ENCODE results near the gene DOCK10.
A peak's percentile ranks its signal among the peaks of the same experiment; 100 is the strongest.
"Not testable (repeated sequence)": the region's sequence is repeated elsewhere in the genome, so short reads cannot be mapped to it uniquely, and the experiment has no call there.

Gene DOCK10

GRCh38 chr2:224946895-224947294 lies 95.4 kb downstream of the DOCK10 start:
- no peak for DNase-seq (ENCODE audit: low spot score)

GRCh38 chr2:224944707-224945547 lies 97.3 kb downstream of the DOCK10 start:
- no peak for DNase-seq (ENCODE audit: low spot score)

GRCh38 chr2:224943601-224944041 lies 98.6 kb downstream of the DOCK10 start:
- DNase-seq (ENCODE audit: low spot score), result not testable (repeated sequence)

GRCh38 chr2:224941960-224942359 lies 100.3 kb downstream of the DOCK10 start:
- no peak for DNase-seq (ENCODE audit: low spot score)

- no peak for DNase-seq (ENCODE audit: low spot score)
Measured at GRCh38 chr2:224940618-224941017, 101.7 kb downstream of the DOCK10 start.

GRCh38 chr2:224938651-224939182 lies 103.6 kb downstream of the DOCK10 start:
- no peak for DNase-seq (ENCODE audit: low spot score)

GRCh38 chr2:224937887-224938286 lies 104.4 kb downstream of the DOCK10 start:
- no peak for DNase-seq (ENCODE audit: low spot score)

GRCh38 chr2:224934526-224935188 lies 107.6 kb downstream of the DOCK10 start:
- DNase-seq (ENCODE audit: low spot score), result no peak

- DNase-seq (ENCODE audit: low spot score), result no peak
Measured at GRCh38 chr2:224933431-224933830, 108.8 kb downstream of the DOCK10 start.

GRCh38 chr2:224932522-224932921 lies 109.7 kb downstream of the DOCK10 start:
- DNase-seq (ENCODE audit: low spot score), result no peak

GRCh38 chr2:224931956-224932355 lies 110.3 kb downstream of the DOCK10 start:
- no peak for DNase-seq (ENCODE audit: low spot score)

- no peak for DNase-seq (ENCODE audit: low spot score)
Measured at GRCh38 chr2:224930990-224931389, 111.3 kb downstream of the DOCK10 start.

- DNase-seq (ENCODE audit: low spot score), result no peak
Measured at GRCh38 chr2:224930124-224930523, 112.1 kb downstream of the DOCK10 start.

- DNase-seq (ENCODE audit: low spot score), result no peak
Measured at GRCh38 chr2:224929512-224929911, 112.8 kb downstream of the DOCK10 start.

GRCh38 chr2:224927646-224928173 lies 114.6 kb downstream of the DOCK10 start:
- no peak for DNase-seq (ENCODE audit: low spot score)

- DNase-seq (ENCODE audit: low spot score), result no peak
Measured at GRCh38 chr2:224927011-224927410, 115.3 kb downstream of the DOCK10 start.

GRCh38 chr2:224925810-224926100 lies 116.5 kb downstream of the DOCK10 start:
- DNase-seq (ENCODE audit: low spot score), result no peak

- DNase-seq (ENCODE audit: low spot score), result no peak
Measured at GRCh38 chr2:224925061-224925809, 117.0 kb downstream of the DOCK10 start.

GRCh38 chr2:224924631-224925030 lies 117.6 kb downstream of the DOCK10 start:
- no peak for DNase-seq (ENCODE audit: low spot score)

GRCh38 chr2:224922142-224922727 lies 120.0 kb downstream of the DOCK10 start:
- DNase-seq (ENCODE audit: low spot score), result peak; percentile 67

GRCh38 chr2:224919472-224920110 lies 122.7 kb downstream of the DOCK10 start:
- DNase-seq (ENCODE audit: low spot score), result no peak
